ENCODE measurements around the gene SYNGR2.
"Not testable (repeated sequence)": the region's sequence is repeated elsewhere in the genome, so short reads cannot be mapped to it uniquely, and the experiment has no call there.

SYNGR2 gene

DNA sequence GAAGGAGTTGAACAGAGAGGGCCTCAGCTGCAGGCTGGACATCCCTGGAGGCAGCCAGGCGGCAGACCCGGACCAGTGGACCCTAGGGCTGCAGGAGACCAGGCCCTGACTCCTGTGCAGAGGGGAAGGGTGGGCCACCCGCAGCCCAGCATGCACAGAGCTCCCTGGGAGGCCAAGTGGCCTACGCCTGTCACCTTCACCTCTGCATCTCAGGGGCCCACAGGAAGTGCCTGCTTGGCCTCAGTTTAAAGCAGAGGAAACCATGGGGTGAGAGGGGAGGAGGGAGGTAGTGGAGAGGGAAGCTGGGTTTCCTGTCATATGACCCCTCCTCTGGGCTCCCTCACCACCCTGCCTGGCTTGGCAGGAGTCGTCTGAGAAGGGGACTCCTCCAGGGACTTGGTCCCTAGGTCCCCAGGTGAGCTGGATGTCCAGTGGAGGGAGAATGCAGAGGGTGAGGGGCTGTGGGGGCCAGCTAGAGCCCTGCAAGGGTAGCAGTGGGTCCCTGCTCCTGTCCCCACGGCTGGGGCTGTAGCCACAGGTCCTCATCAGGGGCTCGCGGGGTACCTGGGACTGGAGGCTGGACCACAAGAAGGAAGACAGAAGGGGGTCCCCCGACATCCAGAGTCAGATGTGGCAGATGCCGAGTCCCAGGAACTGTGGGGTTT, 37.8 kb upstream of the SYNGR2 start, which contains the start of gene TMC8:
Gene TMC8, plus strand, starts transcription at position 335 of the 665 bp plus-strand sequence. CDS start 818 bp downstream, outside the sequence.
- peak; percentile 83 for DNase-seq

DNA sequence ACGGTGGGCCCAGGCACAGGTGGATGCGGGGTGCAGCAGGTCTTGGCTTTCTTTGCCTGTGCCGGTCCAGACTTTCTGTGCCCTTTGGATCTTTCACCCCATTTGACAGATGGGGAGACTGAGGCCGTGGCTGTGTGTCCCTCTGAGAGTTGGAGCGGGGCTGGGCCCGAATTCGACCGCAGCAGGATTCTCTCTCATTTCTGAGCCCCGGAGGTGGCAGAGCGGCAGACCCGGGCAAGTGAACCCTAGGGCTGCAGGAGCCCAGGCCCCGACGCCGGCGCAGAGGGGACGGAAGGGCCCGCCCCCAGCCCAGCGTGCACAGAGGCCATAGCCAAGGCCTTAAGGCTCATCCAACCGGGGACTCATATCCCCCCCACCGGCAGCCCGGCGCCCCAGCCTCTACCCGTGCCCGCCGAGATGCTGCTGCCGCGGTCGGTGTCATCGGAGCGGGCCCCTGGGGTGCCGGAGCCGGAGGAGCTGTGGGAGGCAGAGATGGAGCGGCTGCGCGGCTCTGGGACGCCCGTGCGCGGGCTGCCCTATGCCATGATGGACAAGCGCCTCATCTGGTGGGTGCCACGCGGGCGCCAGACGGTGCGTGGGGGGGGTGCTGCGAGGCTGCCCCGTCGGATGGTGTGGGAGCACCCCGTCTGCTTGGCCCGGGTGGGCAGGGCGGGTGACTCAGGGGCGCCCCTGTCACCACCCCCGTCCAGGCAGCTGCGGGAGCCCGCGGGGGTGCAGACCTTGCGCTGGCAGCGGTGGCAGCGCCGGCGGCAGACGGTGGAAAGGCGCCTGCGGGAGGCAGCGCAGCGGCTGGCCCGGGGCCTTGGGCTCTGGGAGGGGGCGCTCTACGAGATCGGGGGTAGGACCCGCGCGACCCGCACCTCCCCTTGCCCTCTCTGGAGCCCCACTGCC, 37.0 kb upstream of the SYNGR2 start:
- DNase-seq: peak; percentile 46

DNA sequence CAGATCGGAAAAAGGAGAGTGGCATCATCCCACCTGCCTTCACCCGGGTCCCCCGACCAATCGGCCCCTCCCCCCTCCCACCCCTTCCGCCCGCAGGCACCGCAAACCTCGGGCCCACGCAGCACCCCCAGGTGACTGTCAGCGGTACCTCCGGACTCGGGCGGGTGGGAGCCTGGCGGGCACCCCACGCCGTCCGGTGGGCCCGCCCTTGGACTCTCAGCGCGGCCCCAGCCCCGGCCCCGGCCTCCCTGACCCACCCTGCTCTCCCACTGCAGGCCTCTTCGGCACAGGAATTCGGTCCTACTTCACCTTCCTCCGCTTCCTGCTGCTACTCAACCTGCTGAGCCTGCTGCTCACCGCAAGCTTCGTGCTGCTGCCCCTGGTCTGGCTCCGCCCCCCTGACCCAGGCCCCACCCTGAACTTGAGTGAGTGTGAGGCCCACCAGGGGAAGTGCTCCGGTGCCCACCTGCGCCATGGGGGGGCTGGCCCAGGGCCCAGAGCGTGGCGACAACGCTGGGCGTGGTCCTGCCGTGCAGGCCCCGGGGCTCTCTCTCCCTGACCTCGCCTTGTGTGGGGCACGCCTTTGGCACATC, 36.2 kb upstream of the SYNGR2 start:
- peak; percentile 62 for DNase-seq

DNA sequence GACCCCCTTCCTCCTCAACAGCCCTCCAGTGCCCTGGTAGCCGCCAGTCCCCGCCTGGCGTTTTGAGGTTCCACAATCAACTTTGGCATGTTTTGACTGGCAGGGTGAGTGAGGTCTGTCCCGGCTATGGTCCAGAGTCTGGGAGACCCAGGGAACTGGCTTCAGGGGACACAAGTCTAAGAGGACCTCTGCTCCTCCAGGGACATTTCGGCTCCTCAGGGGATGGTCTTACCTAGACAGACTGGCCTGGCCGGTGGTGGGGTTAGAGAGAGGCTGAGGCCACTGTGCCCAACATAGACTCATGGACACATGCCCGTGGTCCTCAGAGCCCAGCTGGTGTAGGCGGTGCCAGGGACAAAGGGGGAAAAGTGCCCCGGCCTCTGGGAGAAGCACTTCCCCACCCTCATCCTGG, 35.6 kb upstream of the SYNGR2 start:
- no peak for DNase-seq

DNA sequence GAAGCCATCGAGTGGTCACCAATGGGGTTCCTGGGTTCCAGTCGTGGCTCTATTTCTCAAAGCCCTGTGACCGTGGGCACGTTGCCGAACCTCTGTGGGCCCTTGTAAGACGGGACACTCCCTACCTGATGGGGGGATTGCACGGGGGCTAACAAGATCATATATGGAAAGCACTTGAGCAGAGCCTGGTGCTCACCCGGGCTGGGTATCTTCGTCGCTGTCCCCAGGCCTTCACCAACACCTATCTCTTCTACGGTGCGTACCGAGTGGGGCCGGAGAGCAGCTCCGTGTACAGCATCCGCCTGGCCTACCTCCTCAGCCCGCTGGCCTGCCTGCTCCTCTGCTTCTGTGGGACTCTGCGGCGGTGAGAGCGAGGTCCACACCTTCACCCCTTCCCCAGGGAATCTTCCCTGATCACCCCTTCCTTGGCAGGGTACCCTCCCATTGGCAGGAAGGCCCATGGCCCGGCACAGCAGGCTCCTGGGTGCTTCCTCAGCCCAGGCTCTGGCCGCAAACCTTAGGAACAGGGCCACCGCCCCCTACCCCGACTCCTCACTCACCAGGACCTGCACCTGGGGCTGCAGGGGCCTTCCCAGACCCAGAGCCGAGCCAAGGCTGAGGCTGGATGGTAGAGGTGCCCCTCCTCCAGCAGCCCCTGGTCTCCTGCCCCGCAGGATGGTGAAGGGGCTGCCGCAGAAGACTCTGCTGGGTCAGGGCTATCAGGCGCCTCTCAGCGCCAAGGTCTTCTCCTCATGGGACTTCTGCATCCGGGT, 35.0 kb upstream of the SYNGR2 start:
- DNase-seq: no peak

DNA sequence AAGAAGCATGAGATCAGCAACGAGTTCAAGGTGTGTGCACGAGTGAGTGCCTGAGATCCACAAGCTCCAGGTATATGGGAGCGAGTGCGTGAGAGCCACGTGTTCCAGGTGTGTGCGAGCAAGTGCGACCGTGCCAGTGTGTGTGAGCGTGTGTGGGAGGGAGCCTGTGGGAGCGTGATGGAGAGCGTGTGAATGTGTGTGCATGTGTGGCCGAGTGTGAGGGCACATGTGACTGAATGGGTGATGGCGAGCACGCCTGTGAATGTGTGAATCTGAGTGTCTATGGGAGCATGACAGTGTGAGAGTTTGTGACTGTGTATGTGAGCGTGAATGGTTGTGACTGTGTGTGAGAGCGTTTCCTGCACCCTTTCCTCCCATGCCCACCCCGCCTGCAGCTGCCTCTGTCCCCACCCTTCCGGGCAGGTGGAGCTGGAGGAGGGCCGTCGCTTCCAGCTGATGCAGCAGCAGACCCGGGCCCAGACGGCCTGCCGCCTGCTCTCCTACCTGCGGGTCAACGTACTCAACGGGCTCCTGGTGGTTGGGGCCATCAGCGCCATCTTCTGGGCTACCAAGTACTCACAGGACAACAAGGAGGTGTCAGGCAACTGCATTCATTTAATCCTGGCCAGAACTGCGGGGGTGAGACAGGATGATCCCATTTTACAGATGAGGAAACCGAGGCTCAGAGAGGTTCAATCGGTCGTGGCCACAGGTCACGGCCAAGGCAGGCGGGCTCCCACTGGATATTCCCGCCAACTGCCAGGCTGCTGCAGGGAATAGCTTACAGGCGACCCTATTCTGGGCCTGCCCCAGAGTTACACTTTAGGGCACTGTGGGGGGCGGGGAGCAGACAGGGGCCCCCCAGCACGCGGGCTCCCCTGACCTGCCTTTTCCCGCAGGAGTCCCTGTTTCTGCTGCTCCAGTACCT, 34.1 kb upstream of the SYNGR2 start:
- peak; percentile 83 for DNase-seq

DNA sequence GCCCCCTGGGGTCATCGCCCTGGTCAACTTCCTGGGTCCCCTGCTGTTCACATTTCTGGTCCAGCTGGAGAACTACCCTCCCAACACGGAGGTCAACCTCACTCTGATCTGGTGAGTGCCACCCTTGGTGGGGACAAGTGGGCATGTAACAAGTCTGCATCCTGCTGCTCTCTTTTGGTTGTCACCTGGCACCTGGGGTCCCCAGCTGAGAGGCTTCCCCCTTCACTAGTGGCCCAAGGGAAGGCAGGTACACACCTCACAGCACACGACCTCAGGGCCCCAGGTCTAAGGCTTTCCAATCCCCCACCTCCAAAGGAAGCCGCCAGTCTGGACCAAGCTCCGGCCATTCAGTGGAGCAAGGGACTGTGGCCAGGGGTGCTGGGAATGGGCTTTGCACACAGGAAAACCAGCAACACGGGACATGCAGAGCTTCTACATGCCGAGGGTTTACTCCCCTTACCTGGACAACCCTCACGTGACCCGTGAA, 33.4 kb upstream of the SYNGR2 start:
- no peak for DNase-seq

DNA sequence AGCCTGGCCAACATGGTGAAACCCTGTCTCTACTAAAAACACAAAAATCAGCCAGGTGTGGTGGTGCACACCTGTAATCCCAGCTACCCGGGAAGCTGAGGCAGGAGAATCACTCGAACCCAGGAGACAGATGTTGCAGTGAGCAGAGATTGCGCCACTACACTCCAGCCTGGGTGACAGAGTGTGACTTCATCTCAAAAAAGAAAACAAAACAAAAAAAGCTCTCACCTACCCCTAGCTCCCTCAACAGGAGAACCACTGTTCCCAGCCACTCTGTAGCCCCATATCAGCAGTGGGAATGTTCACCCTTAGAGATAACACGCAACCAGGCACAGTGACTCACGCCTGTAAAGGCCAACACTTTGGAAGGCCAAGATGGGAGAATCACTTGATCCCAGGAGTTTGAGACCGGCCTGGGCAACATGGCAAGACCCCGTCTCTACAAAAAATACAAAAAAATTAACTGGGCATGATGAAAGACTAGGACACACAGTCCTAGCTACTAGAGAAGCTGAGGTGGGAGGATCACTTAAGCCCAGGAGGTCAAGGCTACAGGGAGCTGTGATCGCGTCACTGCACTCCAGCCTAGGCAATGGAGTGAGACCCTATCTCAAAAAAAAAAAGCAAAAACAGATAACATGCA, 32.4 kb upstream of the SYNGR2 start:
- DNase-seq: no peak

DNA sequence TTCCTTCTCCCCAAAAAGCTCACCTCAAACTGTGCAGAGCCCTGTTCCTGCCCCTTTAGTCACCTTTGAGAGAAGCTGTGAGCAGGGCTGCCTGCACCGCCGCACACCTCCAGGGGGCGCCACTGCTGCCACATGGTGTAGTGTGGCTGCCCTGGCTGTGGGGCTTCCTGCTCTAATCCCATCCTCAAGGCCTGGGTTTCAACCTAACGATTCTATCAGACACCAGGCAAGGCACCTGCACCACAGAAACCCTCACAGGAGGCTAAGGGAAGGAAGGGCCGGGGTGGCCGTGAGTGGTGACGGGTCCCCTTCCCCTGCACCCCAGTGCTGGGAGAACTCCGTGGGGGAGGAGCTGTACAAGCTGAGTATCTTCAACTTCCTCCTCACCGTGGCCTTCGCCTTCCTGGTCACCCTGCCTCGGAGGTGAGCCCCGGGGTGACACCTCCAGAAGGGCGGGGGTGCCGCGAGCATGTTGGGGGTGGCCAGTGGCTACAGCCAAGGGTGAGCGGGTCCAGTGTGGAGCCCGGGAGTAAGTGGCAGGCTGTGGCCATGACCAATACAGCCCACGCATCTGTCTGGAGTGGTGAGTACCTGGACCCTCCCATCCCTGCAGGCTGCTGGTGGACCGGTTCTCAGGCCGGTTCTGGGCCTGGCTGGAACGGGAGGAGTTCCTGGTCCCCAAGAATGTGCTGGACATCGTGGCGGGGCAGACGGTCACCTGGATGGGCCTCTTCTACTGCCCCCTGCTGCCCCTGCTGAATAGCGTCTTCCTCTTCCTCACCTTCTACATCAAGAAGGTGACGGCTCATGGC, 30.8 kb upstream of the SYNGR2 start:
- no peak for DNase-seq

DNA sequence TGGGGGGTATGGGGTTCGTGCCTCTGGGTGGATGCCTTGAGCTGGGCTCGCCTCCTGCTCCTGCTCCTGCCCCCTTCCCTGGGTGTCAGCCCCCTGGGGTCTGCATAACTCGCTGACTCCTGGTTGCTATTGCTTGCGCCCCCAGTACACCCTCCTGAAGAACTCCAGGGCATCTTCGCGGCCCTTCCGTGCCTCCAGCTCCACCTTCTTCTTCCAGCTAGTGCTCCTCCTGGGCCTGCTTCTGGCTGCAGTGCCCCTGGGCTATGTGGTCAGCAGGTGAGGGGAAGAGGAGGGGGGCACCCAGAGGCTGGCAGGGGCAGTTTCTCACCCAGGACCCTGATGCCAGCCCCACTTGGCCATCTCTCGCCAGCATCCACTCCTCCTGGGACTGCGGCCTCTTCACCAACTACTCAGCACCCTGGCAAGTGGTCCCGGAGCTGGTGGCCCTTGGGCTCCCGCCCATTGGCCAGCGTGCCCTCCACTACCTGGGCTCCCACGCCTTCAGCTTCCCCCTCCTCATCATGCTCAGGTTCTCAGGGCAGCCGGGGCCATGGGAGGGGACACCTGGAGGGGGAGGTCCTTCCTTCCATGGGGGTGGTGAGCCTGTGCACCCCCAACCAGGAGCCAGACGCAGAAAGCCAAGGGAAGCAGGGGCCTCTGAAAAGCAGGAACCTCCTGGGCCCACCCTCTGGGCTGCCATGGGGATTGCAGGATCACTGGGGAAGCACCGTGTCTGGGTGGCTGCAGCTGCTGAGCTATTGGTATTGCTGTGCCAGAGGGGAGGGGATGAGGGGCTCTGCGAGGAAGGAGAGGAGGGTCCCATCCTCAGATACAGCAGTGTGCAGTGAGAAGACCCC, 29.9 kb upstream of the SYNGR2 start:
- no peak for DNase-seq

DNA sequence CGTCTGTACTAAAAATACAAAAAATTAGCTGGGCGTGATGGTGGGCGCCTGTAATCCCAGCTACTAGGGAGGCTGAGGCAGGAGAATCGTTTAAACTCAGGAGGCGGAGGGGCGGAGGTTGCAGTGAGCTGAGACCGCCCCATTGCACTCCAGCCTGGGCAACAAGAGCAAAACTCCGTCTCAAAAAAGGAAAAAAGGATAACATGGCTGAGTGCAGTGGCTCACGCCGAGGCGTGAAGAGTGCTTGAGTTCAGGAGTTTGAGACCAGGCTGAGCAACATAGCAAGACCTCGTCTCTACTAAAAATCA, 28.6 kb upstream of the SYNGR2 start:
- DNase-seq: not testable (repeated sequence)

DNA sequence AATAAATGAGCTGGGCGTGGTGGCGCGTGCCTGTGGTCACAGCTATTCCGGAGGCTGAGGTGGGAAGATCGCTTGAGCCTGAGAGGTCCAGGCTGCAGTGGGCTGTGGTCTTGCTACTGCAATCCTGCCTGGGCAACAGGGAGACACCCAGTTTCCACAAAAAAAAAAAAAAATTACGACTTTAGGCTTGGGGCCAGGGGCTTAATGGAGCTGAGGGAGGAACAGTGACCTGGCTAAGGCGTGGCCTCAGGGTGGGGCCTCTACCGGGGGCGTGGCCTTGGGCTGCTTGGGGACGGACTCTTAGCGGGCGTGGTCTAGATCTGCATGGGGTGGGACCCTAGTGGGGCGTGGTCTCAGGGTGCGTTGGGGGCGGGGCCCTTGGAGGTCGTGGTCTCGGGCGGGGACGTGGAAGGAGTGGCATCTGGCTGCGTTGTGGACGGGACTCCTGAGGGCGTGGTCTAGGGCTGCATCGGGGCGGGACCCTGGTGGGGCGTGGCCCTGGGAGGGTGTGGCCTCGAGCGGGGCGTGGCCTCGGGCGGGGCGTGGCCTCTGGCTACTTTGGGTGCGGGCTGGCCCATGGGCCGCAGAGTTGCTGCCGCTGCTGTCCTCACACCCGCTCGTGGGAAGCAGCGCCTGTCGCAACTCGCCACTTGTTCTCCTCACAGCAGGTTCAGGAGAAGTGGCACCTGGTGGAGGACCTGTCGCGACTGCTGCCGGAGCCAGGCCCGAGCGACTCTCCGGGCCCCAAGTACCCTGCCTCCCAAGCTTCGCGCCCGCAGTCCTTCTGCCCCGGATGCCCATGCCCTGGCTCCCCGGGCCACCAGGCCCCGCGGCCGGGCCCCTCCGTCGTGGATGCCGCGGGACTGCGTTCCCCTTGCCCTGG, 28.0 kb upstream of the SYNGR2 start:
- peak; percentile 98 for DNase-seq

DNA sequence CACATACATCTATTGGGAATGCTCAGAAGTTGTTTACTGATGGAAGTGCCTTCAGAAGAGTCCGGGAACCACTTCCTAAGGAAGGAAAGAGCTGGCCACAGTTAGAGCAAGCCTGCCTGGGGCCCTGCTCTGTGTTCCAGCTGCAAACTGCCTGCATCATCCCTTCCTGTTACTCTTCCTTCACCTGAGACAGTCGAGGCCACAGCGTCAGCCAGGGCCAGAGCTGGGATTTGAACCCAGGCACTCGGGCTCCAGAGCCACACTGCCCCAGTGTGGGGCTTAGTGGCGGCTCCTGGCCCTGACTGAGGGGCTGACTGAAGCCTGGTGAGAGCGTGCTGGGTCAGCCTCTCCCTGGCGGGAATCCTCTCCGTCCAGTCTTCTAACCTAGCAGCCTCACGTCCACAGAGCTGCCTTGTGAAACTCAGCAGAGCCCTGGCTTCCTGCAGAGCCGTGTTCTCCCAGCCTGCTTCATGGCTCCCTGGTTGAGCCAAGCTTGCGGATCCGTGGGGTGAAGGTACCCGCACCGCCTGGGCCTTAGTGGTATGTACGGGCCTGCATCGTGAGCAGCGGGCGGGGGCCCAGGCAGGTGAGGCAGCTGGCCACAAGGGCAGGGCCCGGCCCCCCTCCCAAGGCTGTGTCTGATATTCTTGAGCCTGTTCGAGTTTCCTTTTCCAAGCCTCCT, 26.8 kb upstream of the SYNGR2 start:
- no peak for DNase-seq

DNA sequence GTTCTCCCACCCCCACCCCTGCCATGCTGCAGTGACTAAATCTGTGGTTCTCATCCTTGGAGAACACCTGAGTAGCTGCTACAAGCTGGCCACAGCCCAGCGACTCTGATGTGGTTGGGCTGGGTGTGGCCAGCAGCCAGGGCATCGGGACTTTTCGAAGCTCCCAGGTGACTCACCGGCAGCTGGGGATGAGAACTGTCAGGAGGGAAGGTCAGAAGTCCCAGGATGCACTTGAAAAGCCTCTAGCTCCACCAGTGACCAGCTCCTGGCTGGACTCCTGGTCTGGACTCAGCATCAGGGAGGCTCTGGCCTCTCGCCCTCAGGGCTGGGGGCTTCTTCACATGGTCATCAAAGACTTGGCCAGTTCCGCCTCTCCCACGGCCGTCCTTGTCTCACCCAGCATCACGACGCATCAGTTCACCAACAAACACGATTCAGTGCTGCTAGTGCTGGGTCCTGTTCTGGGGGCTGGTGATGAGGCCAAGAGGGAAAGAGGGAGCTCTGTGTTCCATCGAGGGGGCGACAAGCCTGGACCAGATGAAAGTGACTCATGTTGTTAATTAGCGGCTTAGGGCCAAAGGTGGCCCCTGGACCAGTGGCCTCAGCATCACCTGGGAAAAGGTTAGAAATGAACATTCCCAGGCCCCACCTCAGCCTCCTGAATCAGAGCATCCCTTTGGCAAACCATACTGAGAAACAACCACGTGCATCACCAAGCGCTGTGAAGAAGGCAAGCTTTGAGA, 26.1 kb upstream of the SYNGR2 start:
- no peak for DNase-seq

DNA sequence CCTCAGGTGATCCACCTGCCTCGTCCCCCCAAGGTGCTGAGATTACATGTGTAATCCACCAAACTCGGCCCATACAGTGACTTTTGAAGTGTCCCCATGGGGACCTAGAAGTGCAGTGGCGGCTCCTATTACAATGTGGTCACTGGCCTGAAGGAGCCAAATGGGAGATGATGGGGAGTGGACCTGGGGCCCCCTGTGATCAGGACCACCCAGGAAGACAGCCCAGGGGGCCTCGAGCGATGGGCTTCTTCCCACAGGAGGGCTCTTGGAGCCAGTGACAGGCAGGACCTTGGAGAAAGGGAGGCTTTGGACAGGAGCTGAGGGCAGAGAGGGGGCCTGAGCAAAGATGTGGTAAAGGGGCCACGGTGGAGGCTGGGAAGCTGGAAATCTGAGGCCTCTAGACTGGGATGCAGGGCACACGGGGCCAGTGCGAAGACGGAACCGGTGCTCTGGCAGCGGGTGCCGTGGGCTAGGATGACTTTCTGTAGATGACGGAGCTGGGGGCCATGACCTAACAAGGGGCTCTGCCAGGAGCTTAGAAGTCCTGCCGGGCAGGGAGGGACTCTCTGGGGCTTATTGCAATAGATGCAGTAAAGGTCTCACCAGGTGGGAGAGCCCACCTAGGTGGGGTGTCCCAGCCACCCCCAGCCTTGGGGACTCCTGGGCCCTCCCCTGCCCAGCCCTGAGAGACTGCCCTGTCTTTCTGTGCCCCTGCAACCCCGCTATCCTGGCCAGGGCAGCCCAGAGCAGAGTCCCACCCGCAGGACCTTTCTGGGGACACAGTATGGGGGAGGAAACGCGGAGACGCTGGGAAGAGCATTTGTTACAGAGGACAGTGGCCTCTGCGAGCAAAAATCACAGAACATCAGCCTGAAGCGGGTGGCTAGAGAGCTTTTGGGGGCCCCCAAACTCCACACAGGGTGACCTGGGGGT, 24.9 kb upstream of the SYNGR2 start:
- DNase-seq: no peak
